ELR (cell line): Measurements from ENCODE around the gene FAM135A.
"Not testable (repeated sequence)": the region's sequence is repeated elsewhere in the genome, so short reads cannot be mapped to it uniquely, and the experiment has no call there.

ENCODE experiments used
- DNase-seq: peaks from one replicate; pipeline ENCODE4 v3.0.0-alpha.2; 2015; ENCODE audit warnings: low read depth

The FAM135A gene

GRCh38 chr6:70459699-70460098 is 46.4 kb downstream of the FAM135A start:
- DNase-seq, result not testable (repeated sequence)

DNA sequence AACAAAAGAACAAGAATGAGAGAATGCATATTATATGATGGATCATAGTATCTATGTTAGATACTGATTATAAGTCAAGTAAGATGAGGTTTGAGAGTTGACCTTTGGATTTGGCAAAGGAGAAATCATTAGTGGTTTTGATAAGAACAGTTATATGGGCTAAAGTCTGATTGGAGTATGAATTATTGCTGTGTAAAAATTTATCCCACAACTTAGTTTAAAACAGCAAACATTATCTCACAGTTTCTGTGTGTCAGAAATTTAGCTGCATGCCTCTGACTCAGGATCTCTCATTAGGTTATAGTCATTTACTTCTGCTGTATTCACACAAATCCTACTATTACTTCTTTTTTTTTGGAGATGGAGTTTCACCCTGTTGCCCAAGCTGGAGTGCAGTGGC is 56.7 kb downstream of the FAM135A start:
- no peak for DNase-seq

DNA sequence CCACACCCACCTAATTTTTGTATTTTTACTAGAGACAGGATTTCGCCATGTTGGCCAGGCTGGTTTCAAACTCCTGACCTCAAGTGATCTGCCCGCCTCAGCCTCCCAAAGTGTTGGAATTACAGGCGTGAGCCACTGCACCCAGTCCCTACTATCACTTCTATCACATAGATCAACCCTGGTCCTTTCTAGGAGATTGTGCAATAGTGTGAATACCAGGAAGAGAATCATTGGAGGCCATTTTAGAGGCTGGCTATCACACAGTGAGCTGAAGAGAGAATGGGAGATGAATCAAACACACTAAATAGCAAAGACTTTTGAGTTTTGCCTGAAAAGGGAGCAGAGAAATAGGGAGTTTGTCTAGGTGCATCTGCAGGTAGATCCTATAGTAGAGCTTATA is 57.2 kb downstream of the FAM135A start:
- not testable (repeated sequence) for DNase-seq

- peak; percentile 3 for DNase-seq
Observed at GRCh38 chr6:70474751-70475150, 61.4 kb downstream of the FAM135A start.

- DNase-seq, result no peak
Observed at GRCh38 chr6:70479236-70479635, 65.9 kb downstream of the FAM135A start.

DNA sequence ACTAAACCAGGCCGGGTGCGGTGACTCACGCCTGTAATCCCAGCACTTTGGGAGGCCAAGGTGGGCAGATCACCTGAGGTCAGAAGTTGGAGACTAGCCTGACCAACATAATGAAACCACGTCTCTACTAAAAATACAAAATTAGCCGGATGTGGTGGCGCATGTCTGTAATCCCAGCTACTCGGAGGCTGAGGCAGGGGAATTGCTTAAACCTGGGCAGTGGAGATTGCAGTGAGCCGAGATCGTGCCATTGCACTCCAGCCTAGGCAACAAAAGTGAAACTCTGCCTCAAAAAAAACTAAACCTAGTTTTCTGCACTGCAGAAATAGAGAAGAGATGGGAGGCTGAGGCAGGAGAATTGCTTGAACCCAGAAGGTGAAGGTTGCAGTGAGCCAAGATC is 73.3 kb downstream of the FAM135A start:
- not testable (repeated sequence) for DNase-seq

DNA sequence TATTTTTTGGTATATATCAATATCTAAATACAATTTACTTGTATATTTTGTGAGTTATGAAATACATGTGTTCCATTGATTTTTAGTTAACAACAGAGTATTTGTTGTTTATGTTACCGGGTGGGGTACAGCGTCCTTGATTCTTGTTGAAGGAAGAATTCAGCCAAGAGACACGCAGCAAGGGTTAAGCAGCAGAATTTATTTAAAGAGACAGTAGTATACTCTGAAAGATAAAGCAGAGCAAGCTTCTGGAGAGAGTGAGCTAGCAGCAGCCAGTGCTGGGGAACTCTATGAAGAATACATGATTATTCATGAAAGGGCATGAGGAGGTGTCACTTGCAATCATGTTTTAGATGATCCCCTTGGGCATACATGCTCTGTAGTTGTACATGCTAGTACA is 76.1 kb downstream of the FAM135A start:
- no peak for DNase-seq

- DNase-seq, result no peak
Observed at GRCh38 chr6:70494833-70495232, 81.5 kb downstream of the FAM135A start.

- DNase-seq, result not testable (repeated sequence)
Observed at GRCh38 chr6:70495790-70496189, 82.5 kb downstream of the FAM135A start.

DNA sequence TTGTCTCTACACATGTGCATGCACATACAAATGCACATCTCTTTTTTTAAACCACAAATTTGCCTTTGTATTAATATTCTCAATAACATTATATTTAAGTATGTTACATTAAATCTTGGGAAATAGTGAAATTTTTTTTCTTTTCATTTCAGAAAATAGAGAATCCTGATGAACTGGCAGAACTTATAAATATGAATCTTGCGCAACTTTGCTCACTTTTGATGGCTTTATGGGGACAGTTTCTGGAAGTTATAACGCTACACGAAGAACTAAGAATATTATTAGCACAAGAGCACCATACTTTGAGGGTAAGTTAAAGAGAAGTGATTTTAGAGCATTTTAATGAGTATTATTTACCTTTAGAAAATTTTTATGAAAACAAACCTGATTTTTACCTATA is 89.2 kb downstream of the FAM135A start:
- DNase-seq, result no peak

GRCh38 chr6:70503813-70504465 is 90.6 kb downstream of the FAM135A start:
- no peak for DNase-seq

DNA sequence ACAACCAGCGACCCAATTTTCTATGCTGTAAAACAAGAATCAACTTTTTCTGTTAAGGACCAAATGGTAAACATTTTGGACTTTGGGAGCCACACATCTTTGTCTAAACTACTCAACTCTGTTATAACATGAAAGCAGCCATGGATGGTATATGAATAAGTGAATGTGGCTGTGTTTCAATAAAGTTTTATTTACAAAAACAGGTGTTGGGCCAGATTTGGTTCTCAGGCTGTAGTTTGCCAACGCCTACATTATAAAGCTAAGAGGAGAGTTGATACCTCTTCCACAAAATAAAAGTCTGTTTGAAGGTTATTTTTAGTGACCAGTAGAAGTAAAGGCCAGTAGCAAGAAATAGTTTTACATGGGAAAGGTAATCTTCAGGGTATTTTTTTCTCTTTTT is 93.0 kb downstream of the FAM135A start:
- DNase-seq, result no peak

GRCh38 chr6:70507161-70507560 is 93.9 kb downstream of the FAM135A start:
- DNase-seq, result no peak

GRCh38 chr6:70508953-70509352 is 95.6 kb downstream of the FAM135A start:
- DNase-seq, result no peak

DNA sequence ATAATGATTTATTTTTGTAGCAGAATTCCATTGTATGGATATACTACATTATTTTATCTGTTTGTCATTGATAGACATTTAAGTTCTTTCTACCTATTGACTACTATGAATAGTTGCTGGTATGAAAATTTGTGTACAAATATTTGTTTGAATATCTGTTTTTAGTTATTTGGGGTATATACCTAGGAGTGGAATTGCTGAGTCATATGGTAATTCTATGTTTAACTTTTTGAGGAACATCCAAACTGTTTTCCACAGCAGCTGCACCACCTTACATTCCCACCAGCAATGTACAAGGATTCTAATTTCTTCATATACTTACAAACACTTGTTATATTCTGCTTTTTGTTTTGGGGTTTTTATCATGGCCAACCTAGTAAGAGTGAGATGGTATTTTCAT is 97.3 kb downstream of the FAM135A start:
- no peak for DNase-seq

- DNase-seq, result no peak
Observed at GRCh38 chr6:70518723-70519122, 105.4 kb downstream of the FAM135A start.

DNA sequence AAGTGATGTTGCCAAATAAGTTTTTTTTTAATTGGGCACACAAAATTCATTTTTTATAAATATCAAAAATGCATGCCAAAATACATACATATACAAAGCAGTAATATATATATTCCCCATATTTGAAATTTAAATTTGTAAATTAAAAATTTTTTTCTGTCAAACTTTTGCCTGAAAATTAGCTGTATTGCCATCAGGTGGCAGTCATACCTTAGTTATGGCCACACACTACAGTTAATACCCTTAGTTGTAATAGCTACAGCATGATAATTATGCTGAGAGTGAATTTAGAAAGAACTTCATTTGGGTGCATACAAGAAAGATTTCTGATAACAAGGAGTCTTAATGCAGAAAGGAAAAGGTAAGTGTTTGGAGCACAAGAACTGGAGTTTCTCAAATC is 107.3 kb downstream of the FAM135A start:
- peak; percentile 36 for DNase-seq

GRCh38 chr6:70524721-70525286 is 111.5 kb downstream of the FAM135A start:
- DNase-seq, result no peak

GRCh38 chr6:70527071-70527737 is 113.9 kb downstream of the FAM135A start:
- peak; percentile 6 for DNase-seq

- no peak for DNase-seq
Observed at GRCh38 chr6:70530023-70530422, 116.7 kb downstream of the FAM135A start.

DNA sequence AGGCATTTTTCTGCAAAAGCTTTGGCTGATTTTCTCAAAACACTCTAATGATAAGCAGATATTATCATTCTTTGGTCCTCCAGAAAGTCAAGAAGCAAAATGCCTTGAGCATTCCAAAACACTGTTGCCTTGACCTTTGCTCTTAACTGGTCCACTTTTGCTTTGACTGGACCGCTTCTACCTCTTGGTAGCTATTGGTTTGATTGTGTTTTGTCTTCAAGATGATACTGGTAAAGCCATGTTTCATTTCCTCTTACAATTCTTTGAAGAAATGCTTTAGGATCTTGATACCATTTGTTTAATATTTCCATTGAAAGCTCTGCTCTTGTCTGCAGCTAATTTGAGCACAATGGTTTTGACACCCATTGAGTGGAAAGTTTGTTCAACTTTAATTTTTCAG is 117.8 kb downstream of the FAM135A start:
- DNase-seq, result no peak

DNA sequence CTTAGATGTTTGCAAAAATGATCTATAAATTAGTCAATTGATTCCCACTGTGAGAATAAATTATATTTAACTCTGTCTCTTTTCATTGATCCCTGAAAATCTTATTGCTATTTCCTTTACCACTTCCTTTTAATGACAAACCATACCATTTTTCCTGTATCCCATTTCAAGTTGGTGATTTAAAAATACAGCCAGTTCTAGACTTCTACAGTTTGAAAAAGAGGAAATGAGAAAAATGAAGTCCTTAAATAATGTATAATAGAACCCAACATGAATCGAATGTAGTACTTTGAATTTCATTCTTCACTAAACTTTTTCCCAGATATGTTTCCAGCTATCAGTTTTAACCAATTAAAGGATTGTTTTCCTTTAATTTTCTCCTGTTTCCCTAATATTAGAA is 124.0 kb downstream of the FAM135A start:
- no peak for DNase-seq

- no peak for DNase-seq
Observed at GRCh38 chr6:70538376-70538775, 125.1 kb downstream of the FAM135A start.

DNA sequence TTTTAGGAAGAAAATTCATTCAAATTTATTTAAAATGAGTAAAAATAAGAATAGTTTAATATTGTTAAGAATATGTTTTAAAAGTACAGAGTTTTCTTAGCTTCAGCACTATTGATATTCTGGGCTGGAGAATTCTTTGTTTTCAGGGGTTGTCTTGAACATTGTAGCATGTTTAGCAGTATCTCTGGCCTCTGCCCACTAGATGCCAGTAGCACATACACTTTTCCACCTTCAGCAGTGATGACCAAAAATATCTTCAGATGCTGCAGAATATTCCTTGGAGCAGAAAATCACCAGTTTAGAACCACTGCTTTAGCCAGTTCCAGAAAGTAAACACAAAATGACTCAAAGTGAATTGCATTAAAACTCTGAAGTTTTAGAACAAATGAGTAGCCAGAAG is 134.0 kb downstream of the FAM135A start:
- DNase-seq, result peak; percentile 25
